ENCODE results near the gene VEGFA.
"Not testable (repeated sequence)": the region's sequence is repeated elsewhere in the genome, so short reads cannot be mapped to it uniquely, and the experiment has no call there.

The VEGFA gene

DNA sequence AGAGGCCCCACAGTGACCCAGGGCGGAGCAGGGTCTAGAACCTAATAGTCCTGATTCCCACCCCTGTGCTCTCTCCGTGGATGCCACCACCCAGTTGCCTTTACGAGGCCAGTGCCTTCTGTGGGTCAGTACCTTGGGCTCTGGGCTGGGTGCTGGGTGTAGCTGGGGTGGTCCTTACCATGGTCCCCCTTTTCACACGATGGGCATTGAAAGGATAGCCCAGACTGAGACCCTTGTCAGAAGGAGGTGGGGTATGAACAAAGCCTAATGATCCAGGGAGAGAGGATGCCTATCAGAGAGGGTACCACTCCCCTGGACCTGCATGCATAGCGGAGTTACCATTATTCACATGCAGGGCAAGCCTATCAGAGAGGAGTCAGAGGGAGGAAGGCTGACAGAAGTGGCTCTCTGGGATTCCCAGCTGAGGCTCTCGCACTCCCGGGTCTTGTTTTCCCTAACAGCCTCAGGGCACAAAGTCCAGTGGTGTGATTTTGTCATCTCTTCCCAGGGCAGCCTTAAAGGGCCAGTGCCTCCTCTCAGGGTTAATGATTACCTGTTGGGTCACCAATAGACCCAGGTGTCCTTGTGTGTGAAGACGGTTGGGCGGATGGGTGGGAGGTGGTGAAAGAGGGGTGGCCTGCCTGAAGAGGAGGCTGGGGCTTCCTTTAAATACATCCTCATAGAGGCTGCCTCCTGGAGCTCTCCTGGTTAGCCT, 36.2 kb downstream of the VEGFA start:
- no peak for DNase-seq

DNA sequence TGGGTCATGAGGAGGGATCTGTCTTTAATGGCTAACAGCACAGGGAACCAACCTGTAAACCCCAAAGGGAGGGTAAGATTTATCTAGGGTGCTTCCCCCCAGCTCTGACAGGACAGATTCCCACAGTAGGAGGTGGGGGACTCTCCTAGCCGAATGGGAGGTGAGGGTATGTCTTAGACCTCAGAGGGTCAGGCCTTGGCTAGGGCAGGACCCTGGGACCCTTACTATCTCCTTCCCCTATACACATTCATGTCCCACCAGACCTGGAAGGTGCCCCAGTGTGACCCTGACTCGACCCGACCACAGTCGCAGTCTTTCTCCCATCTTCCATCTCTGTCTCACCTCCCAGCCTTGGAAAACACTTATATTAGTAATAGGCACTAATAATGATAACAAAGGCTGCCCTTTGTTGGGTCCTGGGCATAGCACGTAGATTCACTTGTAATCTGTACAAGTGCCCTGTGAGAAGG, 36.8 kb downstream of the VEGFA start:
- DNase-seq, result no peak

DNA sequence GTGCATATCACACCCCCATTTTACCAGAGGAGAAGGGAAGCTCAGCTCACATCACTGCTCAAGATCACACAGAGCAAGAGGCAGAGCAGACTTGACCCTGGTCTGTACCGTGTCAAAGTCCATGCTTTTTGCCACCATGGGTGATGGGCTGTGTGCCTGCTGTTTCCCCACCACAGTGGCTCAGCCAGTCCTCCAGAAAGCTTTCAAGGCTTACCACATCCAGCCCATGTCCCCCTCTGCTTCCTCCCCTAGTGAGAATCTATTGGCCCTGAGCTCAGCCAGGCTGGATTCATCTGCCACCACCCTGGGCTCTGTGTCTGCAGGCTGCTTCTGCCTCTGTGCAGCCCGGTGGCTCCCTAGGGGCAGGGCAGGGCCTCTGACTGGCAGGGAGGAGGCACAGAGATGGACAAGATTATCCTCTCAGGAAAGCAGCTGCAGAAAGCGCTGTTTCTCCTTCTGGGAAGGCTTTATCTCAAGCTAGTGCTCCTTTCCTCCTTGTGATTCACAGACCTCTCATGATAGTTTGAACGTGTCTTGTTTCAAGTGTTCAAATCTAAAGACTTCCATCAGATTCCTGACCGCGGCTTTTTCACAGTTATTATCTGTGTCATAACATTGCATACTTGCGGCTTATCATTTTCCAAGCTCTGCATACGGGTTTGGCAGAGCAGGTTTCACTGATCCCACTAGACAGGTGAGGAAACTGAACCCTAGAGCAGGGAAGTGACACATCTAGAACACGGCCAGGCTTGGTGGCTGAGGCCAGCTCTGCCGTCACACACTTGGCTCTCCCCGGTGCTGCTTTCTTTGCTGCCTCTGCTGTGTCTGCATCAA, 37.4 kb downstream of the VEGFA start:
- DNase-seq, result peak; percentile 87

DNA sequence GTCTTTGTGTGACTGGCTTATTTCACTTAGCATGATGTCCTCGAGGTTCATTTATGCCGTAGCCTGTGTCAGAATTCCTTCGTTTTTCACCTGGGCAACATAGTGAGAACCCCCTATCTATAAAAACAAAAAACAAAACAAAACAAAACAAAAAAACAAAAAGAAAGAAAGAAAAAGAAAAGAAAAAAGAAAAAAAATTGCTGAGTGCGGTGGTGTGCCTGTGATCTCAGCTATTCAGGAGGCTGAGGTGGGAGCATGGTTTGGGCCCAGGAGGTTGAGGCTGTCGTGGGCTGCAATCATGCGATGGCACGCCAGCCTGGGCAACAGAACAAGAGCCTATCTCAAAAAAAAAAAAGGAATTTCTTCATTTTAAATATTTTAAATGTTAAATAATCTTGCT, 38.4 kb downstream of the VEGFA start:
- DNase-seq, result no peak

DNA sequence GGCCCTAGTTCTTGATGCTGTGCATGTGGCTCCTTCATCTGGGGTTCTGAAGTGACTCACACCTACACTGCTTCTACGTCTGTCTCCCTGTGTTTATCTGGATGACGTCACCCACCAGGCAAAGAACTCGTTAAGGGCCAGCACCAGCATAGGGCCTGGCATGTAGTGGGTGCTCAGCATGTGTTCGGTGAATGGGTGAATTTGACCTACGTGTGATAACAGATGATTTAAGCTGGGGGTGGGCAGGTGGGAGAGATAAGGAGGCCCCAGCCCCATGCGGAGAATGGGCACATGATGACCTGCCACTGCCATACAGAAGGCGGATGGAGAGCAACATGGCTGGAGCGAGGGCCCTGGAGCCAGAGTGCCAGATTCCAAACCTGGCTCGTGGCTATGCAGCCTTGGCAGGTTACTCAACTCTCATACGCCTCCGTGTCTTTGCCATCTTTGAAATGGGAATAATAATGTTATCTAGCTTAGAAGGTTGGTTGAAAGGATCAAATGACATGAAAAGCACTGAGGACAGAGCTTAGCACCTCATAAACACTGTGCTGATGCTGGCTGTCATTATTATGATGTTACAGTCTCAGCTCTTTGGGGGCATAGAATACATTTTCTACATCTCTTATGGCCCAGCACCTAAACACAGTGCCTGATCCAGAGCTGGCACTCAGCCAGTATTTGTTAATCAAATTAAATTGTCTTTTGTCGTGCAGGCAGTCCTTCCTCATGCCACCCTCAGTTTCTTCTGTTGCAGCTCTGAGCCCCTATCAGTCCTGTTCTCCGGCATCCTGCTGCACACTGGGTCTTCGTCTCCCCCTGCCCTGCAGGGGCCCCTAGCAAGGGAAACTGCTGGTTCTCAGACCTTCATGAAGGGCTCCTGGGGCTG, 39.6 kb downstream of the VEGFA start:
- no peak for DNase-seq

DNA sequence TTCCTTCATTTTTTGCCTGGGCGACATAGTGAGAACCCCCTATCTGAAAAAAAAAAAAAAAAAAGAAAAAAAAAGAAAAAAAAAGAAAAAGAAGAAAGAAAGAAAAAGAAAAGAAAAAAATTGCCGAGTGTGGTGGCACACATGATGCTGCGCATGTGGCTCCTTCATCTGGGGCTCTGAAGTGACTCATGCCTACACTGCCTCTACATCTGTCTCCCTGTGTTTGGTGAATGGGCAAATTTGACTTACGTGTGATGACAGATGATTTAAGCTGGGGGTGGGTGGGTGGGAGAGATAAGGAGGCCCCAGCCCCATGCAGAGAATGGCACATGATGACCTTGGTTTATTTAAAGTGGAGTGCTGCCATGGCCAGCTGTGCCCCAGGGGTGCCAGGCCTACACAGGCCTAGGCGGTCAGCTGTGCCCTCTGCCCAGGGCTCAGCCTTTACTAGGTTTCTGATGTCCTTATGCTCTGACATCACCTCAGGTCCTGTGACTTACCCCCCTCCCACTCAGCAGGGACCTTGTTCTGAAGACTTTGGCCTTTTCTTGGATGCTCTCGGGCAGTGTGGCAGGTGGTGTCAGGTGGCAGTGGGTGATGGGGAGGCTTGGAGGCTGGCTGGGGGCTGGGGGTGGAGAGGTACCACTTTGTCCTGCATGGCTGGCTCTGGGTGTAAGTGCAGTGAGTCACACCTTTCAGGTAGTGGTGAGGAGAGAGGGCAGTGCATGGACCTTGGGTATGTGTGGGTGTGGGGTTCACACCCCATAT, 41.1 kb downstream of the VEGFA start:
- peak; percentile 45 for DNase-seq

DNA sequence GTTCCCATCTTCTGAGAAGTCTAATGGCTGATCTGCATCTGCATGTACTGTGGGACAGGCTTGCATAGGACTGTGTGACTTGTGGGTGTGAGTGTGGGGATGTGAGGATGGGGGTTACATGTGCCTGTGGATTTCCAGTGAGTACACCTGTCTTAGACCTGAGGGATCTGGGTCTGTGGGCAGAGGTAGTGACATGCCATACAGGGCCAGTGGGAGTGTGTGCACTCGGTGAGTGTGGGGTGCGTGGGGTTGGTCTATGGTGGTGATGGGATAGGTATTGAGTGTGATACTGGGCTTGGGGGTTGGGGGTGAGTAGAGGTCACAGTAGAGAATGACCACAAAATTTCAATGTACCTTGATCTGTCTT, 41.7 kb downstream of the VEGFA start:
- DNase-seq, result no peak

DNA sequence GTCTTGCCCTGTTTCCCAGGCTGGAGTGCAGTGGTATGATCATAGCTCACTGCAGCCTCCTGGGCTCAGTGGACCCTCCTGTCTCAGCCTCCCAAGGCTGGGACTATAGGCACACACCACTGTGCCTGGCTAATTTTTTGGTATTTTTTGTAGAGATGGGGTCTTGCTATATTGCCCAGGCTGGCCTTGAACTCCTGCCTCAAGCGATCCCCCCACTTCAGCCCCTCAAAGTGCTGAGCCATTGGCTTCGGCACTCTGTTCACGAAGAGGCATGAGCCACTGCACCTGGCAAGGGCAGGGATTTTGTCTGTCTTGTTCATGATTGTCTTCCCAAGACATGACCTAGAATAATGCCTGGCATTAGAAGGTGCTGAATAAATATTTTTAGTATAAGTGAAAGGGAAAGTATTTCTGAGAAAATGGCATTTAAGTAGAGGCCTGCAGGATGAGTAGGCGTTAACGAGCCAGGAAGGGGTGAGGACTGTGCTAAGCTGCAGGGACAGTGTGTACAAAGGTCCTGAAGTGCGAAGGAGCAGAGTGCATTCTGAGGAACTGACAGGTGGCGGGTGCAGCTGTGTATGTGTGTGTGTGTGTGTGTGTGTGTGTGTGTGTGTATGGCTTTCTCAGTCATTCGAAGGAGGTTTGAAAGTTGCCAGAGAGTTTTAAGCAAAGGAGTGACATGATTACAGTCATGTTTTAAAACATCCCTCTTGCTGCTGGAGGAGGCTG, 43.0 kb downstream of the VEGFA start:
- DNase-seq, result peak; percentile 41

DNA sequence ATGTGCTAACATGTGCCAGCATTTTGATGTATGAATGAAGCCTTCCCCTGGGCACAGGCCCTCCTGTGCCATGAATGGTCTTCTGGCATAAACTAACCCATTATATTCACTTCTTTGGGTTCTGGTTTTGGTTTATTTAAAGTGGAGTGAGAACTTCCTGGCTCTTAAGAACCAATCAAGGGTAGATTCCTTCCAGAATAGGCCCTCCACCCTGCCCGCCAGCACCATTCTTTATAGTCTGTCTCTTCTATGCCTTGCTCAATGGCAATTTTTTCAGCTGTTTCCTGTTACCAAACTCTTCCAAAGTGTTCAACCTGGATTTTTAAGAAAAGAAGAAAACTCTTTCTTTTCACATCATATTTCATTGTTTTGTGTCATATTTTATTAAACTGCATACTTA, 44.1 kb downstream of the VEGFA start:
- DNase-seq, result no peak

DNA sequence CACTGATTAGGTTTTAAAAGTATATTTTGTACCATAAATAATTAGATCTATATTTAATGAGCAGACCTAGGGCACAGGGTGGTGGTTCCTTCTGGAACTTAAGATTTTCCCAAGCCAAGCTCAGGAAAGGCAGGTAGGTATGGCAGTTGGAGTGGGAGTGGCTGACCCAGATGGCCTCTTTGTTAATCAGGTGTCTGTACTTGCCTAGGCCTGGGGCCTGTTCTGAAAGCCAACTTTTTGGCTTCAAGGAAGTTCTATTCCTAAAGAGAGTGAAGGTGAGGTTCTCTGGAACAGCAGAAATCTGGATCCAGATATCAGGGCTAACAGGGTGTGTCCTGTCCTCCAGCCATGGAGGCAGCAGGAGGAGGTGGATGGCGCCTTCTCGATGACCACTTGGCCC, 44.9 kb downstream of the VEGFA start:
- no peak for DNase-seq

DNA sequence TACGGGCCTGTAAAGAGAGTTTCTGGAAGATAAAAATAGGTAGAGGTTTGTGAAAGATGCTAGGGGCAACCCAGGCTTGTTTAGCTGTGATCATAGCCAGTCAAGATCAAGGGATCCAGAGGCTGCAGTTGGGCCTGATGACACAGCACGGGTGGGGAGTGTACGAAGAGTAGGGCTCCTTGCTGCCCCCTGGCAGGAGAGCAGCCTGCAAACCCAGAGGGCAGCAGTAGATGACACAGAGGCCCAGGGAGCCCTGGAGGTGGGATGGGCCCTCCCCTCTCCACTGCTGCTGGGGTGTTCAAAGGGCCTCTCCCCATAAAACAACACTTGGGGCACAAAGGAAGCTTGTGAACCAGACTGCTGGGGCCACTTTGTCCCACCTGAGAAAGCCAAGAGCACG, 47.2 kb downstream of the VEGFA start:
- DNase-seq, result peak; percentile 90

DNA sequence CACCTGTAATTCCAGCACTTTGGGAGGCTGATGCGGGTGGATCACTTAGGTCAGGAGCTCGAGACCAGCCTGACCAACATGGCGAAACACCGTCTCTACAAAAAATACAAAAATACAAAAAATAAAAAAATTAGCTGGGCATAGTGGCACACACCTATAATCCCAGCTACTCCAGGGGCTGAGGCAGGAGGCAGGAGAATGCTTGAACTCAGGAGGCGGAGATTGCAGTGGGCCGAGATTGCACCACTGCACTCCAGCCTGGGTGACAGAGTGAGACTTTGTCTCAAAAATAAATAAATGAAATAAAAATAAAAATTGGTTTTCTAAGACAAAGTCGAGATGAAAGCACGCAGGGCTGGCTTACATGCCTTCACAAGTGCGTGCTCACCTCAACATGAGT, 49.0 kb downstream of the VEGFA start:
- not testable (repeated sequence) for DNase-seq

DNA sequence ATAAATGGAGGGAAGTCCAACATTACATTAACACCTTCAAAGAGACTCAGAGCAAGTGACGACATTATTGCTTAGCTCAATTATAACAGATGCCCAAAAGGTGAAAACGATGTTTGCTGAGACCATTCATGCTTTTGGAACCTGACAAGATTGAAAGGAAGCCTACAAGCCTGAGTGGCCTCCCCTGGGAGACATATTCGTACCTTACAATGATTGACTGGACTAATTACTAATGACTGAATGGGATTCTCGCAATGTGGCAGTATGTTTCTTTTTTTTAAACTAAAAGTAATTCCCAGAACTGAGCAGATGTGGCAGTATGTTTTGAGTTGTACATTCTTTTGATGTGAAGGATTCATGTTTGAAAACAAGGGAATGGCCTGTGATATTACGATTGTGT, 49.9 kb downstream of the VEGFA start:
- no peak for DNase-seq

DNA sequence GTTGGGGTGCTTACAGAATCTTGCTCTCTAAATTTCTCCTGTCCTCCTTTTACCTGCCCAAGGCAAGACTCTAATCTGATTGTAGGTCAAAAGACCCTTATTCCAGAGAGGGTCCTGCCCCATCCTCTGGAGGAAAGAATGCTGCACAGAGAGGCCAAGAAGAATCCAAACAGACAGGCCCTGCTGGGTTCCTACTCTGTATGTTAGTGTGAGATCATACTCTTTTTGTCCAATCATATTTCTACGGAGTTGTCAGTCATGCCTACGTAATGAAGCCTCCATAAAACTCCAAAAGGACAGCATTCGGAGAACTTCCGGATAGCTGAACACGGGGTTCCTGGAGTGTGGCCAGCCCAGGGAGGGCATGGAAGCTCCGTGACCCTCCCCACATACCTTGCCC, 50.5 kb downstream of the VEGFA start:
- DNase-seq, result no peak

DNA sequence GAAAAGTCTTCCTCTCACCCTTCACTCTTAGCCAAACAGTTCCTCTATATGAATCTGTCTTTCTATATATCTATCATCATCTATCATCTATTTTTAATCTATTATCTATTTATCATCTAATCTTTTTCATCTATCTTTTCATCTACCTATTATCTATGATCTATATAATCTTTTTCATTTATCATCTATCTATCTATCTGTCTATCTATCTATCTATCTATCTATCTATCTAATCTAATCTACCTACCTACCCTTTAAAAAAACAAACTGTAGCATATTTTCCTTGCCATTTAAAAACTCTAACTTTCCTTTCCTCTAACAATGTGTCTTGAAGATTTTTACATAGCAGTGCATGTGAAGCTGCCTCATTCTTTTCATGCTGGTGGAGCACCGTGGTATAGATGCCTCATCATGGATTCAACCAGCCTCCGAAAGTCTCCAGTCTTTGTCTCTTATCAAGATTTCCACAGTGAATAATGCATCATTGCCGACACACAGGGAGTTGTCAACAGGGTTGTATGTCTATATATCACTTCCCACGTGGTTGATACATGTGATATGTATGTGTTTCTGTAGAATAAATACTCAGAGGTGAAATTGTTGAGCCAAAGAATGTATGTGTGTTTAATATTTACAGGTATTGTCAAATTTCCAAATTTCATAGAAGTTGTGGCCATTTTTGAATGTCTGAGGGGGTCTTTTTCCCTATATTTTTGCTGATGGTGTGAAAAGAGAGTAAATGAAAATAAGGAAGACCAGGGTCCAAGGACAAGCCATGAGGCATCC, 51.3 kb downstream of the VEGFA start:
- DNase-seq, result no peak

DNA sequence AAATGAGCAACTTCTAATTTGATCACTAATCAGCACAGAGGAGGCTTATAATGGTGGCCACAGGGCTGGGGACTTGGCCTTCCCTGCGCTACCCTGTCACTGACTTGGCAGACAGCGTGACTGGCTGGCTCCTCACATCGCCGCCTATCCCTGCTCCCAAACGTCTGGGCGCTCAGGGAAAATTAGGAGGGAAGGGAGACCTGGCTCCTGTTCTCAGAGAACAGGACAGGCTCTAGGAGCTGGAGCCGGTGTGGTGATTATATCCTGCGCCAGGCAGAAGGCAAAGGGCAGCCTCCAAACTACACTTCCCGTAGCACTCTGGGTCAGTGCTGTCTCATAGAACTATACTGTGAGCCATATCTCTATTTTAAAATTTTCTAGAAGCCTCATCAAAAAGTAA, 53.4 kb downstream of the VEGFA start:
- DNase-seq, result no peak

DNA sequence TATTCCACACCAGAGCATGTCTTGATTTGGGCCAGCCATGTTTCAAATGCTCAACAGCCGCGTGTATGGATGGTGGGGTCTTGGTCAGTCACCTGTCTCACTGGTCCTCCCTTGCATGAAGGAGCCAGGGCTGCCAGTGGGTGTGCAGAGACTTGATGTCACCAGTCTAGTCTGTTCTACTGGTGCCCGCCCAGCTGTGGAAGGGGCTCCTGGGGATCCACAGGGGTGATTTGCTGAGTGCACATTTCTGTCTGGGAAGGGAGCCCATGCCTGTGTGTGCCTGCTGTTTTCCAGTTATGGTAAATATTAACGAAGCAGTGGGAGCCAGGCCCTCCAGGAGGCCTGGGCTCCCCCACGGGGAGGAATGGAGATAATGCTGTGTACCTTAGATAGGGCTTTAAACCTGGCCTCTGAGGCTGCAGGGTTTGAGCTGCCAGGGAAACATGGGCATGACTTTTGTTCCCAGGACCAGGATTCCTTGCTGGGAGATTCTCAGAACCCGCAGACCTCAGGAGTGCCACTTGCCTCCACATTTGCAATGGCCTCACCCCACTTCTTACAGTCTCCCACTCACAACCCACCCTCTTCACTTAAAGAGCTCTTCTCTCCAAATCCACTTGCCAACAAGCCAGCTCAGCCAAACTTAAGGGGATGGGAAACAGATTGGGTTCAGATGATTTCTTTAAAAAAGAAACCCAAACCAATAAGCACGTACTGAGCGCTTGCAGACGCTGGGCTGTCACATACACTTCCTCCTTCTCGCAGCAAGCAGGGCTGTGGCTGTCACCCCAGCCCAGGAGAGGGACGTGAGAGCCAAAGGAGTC, 54.1 kb downstream of the VEGFA start:
- DNase-seq, result peak; percentile 63

DNA sequence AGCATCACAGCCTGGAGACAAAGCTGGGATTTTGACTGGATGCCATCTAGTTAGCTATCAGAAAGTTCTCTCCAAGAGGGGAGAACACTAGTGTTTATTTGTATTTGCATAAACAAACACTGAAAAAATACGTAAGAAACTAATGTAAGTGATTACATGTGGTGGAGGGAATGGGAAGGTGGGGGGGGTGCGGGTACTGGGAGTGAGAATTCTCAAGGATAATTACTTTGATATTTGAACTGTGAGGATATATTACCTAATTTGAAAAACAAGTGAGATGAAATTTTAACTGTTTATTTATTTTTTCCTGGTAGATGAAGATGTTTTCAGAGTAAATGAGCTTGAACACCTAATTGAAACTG, 54.7 kb downstream of the VEGFA start:
- DNase-seq, result no peak

DNA sequence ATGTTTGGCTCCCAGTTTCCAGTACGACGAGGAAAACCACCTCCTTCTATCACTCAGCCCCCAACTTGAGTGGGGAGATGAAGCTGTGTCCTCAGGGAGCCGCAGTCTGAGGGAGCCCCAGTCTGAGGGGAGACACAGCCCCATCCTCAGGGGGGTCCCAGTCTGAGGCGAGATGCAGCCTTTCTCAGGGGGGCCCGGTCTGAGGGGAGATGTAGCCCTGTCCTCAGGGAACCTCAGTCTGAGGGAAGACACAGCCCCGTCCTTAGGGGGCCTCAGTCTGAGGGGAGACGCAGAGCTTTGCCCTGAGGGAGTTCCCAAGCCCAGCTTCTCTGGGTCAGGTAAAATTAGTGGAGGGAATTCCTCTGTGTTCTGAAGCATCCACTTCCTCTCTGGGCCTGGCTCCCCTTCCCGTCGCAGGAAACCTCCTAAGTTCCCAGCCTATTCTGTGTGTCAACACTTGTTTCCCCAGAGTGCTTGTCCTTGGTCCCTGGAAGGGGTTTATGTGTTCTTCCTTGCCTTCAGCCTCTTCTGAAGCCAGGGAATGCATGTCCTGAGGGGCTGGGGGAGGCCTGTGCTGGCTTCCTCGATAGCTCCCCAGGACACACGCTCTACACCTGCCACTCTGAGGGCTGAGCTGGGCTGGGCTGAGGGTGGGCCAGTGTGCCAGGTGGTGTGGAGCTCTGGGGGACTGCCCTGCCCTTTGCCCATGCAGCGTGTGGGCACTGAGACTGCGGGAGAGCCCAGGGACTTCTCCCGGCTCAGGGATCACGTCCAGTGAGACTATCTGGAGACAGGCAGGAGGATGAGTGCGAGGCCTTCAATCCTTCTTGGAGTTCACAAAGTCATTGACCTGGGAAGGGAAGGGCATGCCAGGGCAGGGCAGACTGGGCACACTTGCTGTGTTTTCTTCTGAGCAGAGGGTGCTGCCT, 55.4 kb downstream of the VEGFA start:
- DNase-seq, result no peak

Data from hematopoietic multipotent progenitor cell treated with erythropoietin and hydrocortisone succinate and interleukin-3 and kit ligand, for 6 days (in vitro differentiated cells).